HG02610 (cell line): ENCODE data around the gene HINT3.
"Not testable (repeated sequence)": the region's sequence is repeated elsewhere in the genome, so short reads cannot be mapped to it uniquely, and the experiment has no call there.

Source experiments
- ATAC-seq: cut with Tn5 transposase; IDR thresholded peaks from one replicate; pipeline ENCODE4 v1.9.1; 2021; ENCODE audit warnings: mild to moderate bottlenecking, moderate library complexity; ENCODE audit not compliant: unreplicated experiment

HINT3 gene

DNA sequence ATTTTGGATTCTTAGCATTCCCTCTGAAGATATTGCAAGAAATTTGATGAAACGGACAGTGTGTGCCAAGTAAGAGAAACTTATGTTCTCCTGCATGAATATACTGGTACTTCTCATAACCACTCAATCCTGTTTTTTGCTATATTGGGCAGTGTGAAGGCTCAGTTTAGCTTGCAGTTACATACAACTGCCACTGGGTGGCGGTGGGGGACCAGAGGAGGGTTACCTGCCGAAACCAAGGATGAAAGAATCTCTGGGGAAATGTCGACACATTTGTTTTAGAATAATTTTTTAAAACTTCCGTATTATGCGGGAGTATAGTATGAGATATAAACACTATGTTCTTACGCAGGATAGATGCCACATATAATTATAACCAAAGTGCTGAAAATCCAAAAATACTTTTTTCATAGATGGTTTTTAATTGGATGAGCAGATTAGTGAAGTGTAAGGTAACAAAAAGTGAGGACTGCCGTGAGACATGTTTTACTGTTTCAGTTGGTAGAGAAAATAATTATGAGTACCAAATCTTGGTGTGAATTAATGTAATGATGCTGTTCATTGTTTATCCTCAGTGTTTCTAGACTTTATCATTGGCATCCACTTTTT, 39.5 kb downstream of the HINT3 start:
- peak; percentile 92 for ATAC-seq

DNA sequence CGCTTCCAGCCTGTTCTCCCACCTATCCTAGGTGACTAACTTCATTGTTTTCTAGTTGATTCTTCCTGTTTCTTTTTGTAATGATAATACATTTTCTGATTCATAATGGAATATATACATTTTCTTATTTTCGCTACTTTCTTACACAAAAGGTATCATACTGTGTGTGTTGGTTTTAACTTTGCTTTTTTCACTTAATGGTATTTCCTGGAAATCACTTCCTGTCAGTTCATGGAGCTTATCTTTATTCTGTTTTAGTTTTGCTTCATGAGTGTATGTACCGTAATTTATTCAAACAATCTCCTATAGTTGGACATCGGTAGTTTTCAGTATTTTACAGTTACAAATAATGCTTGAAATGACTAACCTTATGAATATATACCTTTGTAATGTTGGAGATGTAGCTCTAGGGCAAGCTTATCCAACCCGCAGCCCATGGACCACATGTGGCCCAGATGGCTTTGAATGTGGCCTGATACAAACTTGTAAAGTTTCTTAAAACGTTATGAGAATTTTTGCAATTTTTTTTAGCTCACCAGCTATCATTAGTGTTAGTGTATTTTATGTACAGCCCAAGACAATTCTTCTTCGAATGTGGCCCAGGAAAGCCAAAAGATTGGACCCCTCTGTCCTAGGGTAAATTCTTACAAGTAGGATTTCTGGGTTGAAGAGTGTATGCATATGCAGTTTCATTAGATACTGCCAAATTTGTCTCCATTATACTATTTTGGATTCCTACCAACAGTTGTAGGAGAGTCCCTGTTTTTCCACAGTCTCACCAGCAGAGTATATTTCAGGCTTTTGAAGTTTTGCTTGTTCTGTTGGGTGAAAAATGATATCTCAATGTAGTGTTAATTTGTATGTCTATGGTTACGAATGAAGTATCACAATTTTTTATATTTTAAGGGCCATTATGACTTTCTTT, 46.4 kb downstream of the HINT3 start:
- ATAC-seq = no peak

DNA sequence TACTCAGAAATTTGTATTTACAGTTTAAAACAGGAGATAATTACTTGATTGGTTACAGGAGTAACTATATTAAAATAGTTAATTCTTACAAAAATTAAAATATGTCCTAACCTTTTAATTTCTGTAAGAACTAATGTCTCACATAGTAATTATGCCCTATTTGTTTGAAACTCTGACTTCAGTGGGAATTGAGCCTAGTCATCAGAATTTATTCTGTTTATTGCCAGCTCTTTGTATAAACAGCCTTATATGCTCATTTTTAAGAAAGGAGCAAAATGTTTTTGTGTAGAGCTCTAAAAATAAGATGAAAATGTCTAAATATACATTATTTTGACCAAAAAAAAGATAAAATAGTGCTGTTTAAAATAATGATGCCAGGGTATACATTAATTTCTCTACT, 51.2 kb downstream of the HINT3 start:
- ATAC-seq = no peak

DNA sequence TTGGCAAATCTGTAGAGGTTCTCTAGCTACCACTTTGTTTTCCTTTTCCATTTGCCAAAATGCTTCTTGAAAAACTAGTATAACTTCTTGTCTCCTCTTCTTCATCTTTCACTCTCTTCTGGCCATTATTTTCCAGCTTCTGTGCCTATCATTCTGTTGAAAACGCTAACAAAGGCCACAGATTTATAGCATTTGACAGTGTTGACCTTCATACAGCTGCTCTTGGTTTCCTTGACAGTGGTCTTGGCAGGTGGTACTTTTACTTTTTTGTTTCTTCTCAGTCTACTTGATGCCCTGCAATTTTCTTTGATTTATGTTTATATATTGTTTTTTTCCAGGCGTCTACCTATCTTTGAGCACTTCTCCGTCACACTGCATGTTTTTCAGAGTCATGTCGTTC, 53.5 kb downstream of the HINT3 start:
- ATAC-seq = no peak

DNA sequence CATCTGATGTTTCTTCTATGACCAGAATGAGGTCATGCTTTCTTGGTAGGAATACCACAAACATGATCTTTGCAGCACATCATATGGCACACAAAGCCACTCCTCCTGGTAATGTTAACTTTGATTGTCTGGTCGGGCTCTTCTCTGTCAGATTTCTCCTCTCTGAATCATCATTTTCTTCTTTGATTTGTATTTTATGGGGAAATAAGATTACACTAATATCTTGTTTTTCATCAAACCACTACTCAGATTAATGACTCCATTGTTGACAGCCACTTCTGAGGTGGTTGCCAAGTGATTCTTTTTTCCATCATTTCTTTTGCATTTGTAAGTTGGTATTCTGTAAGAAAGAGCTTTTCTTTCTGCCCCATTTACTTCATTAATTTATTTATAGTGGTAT, 59.3 kb downstream of the HINT3 start:
- ATAC-seq = no peak

DNA sequence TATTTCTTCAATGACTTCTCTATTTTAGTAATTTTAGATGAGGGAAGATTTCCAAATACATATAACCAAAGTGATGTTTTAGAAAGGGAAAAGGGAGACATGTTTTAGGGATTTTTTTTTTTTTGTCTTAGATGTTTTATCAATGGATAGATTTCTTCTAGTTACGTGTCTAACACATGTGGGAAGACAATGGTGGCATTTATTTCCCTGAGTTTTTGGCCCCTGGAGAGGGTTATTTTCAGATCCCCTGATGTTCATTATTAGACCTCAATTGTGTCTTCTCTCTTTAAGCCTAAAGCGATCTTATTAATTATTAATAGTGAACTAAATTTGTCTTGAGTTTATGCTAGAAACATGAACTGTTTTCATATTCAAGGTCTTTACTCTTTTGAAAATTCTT, 60.0 kb downstream of the HINT3 start:
- no peak for ATAC-seq

DNA sequence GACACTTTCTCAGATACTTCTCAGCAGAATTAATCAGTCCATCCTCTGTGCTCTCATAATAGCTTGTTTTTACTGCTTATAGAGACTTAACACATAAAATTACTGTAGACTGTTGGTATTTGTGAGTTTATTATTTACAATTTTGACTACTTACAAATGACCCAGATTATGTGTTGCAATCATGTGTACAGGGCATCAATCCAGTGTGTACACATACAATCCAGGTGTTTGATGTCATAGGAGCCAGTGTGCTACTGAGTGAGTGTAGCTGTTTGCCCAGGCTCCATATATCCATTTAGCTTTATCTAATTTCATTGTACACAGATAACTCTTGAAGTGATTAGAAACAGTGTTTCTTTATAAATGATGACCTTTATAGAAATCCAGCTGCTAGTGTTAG, 61.1 kb downstream of the HINT3 start:
- ATAC-seq = no peak

DNA sequence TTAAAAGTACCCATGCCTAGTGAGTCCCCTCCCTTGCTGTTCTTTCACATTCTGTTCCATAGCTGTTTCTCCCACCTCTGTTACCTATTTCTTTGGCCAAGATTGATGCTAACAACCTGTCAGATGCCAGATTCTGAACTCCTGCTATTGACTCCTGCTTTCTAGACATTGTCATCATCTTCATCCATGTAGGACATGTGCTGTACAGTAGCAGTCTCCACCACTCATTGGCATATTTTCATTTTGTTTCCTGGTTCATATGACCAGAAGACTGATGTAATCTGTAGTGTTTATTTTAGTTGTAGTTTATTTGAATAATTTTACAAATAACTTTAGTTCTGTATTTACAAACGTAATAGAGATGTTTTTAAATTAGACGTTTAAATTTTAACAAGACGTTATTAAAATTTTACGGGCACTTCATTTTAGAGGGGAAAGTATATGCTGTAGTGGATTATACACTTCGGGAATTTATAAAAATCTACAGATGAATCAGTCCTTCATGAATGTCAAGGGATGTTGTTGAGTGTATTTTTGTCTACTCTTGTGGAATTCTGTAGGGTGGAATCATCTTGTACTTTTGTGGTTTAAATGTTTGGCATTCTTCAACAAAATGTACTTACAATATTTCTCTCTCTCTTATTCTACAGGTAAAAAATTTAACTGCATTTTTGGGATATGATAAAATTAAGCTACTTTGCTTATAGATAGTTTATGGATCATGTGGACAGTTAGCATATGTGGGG, 63.9 kb downstream of the HINT3 start:
- ATAC-seq = no peak

DNA sequence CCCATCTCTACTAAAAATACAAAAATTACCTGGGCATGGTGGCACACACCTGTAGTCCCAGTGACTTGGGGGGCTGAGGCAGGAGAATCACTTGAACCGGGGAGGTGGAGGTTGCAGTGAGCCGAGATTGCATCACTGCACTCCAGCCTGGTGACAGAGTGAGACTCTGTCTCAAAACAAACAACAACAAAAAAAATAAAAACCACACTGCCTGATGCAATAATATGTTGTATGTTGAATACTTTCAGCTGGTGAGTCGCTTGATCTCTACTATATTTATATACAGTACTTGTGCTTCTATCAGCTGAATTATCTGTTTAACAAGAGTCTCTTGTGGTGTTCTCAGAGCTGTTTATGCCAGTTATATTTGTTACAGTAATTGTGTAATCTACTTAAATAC, 66.9 kb downstream of the HINT3 start:
- not testable (repeated sequence) for ATAC-seq

DNA sequence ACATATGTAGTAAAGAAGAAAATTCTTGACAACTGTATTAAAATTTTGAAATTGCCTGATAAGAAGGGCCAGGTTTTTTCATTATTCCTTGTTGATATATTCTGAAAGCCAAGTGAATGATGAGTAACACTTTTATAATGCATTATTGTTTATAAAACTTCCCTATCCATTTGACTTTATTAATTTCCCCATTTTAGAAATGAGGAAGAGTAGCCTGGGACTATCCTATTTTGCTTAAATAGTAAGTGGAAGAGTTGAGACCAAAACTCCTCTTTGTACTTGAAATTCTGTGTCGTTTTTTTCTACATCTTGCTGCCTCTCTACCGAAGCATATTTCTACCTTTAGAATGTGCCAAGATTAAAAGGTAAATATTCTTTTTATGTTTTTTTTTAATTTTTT, 69.4 kb downstream of the HINT3 start:
- no peak for ATAC-seq

DNA sequence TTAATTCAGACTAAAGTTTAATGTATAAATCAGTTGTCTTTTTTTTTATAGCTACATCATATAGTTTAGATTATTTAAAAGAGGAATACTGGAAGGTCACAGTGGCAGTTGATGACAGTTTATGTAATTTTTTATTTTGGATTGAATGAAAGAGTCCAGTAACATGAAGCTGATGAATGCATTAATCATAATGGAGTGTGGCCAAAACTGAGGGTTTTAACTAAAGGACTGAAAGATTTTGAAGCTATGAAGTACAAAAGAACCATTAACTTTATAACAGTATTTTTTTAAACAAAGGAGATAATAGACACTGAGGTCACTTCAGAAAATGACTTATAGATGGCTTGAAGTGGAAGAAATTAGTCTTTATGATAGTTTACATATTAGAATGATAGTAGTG, 71.0 kb downstream of the HINT3 start:
- no peak for ATAC-seq
